ENCODE measurements around the gene BMP2. TPM values are rescaled to one million over a fixed set of nuclear protein-coding genes. Genes with fewer than 3 reads are reported as not detected.

Gene BMP2
- total and polyA plus RNA-seq, 2 of the 4 experiments (the other 2 are of a cell fraction) = 0.18 to 0.21 TPM

- no peak overlapping the region for H2BK20ac ChIP-seq (ENCODE audit: low read depth, low read length)
- no peak overlapping the region for H4K5ac ChIP-seq (ENCODE audit: low read depth, low read length)
- dilution Hi-C loops (cut with HindIII; ENCODE audit: low sequenced_read_pairs, unreplicated experiment) = no loop called here
- H2AFZ ChIP-seq (replicated peaks; ENCODE audit: low read length, poor library complexity) = no peak overlapping the region
- no peak overlapping the region for H3K14ac ChIP-seq (replicated peaks; ENCODE audit: low read depth, low read length)
- TF ChIP-seq RAD21 (IDR thresholded peaks at IDR 0.05; ENCODE audit: low read length) = peak; percentile 37
- TF ChIP-seq, protein P1, sequence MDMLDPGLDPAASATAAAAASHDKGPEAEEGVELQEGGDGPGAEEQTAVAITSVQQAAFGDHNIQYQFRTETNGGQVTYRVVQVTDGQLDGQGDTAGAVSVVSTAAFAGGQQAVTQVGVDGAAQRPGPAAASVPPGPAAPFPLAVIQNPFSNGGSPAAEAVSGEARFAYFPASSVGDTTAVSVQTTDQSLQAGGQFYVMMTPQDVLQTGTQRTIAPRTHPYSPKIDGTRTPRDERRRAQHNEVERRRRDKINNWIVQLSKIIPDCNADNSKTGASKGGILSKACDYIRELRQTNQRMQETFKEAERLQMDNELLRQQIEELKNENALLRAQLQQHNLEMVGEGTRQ (IDR thresholded peaks at IDR 0.05; ENCODE audit: low read depth, low read length) = no peak
- TF ChIP-seq CHD1 (IDR thresholded peaks at IDR 0.05; ENCODE audit: low read depth, low read length) = no peak
- peak; percentile 49 for TF ChIP-seq SMC3 (IDR thresholded peaks at IDR 0.05; ENCODE audit: low read depth, low read length)
- TF ChIP-seq CTCF (conservative IDR thresholded peaks at IDR 0.05; ENCODE audit: low read depth, low read length) = peak; percentile 60
- ATAC-seq (ENCODE audit: low read depth) (no peak), DNase-seq (peak; percentile 61)
- no peak overlapping the region for H3K56ac ChIP-seq (ENCODE audit: extremely low read depth, insufficient read depth, low read length)
- no peak overlapping the region for H3K9ac ChIP-seq (ENCODE audit: low read depth, low read length)
- H2BK15ac ChIP-seq (ENCODE audit: low read depth, low read length) = no peak overlapping the region
- H3K4me2 ChIP-seq (ENCODE audit: low read depth, low read length) = no peak overlapping the region
- H3K4me3 ChIP-seq (ENCODE audit: insufficient read depth, low read depth, low read length) = no peak overlapping the region
- H3K18ac ChIP-seq (ENCODE audit: low read depth, low read length) = no peak overlapping the region
- peaks cover 19% of the 10 kb centered on the region for H3K27me3 ChIP-seq (ENCODE audit: control insufficient read depth, insufficient read depth, low read length)
- no peaks in the 10 kb centered on the region for H3K9me3 ChIP-seq (ENCODE audit: control insufficient read depth, insufficient read depth, low read length)
- H2AK9ac ChIP-seq (replicated peaks; ENCODE audit: low read depth, low read length, poor library complexity) = no peak overlapping the region
- no peak overlapping the region for H4K8ac ChIP-seq (ENCODE audit: low read depth in 2 of 2, low read length in 2 of 2)
- H3K79me1 ChIP-seq (ENCODE audit: low read depth in 1 of 2, low read length in 2 of 2) = peaks cover 0 to 6% of the 10 kb centered on the region in 2 experiments; a peak in 1 of 4 replicates
- H4K20me1 ChIP-seq (ENCODE audit: insufficient read depth, low read length) = peaks cover 10% of the 10 kb centered on the region; the same call in 1 of the 2 replicates
- no peak overlapping the region for H4K91ac ChIP-seq (ENCODE audit: insufficient read depth, low read depth, low read length)
- WGBS, 2 experiments (ENCODE audit: extremely low coverage in 2 of 2, insufficient read length in 1 of 2) = no CpG with 5 or more reads among the region's 6 CpGs
- H3K9me1 ChIP-seq (ENCODE audit: insufficient read depth, low read length) = no peaks in the 10 kb centered on the region
- H3K23ac ChIP-seq (ENCODE audit: low read depth, low read length) = no peak overlapping the region
- H3K36me3 ChIP-seq (ENCODE audit: control insufficient read depth, insufficient read depth, low read length) = no peaks in the 10 kb centered on the region
- ChIA-PET POLR2A (ENCODE audit: unreplicated experiment) (interaction anchor here (1.0 kb wide), 1 partner anchor 11 kb away, joined by 4 read pairs; no protein-coding TSS in a partner anchor), CTCF (interaction anchor here (0.7 to 1.1 kb wide), 6 partner anchors 9 to 625 kb away, joined by 3 to 6 read pairs (median 4); no protein-coding TSS in a partner anchor)
- BruUV-seq (replicated peaks) = no TSS peak
- in situ Hi-C loops (cut with MboI; ENCODE audit: low sequenced_read_pairs) = no loop called here
- H3K27ac ChIP-seq (ENCODE audit: insufficient read depth, low read length) = no peak overlapping the region
- intact Hi-C loops (cut with micrococcal nuclease) = loop anchor here (1.0 to 5.0 kb wide), 8 partner anchors 129 to 1957 kb away; no protein-coding TSS in a partner anchor
- H2AK5ac ChIP-seq (ENCODE audit: low read depth, low read length) = no peak overlapping the region
- H2BK5ac ChIP-seq (ENCODE audit: low read depth, low read length, poor library complexity, severe bottlenecking) = no peak overlapping the region
- no peak overlapping the region for H3K4ac ChIP-seq (ENCODE audit: low read depth, low read length)
- H3K4me1 ChIP-seq (ENCODE audit: control insufficient read depth, insufficient read depth, low read length) = no peaks in the 10 kb centered on the region
- no peak overlapping the region for H2BK120ac ChIP-seq (ENCODE audit: low read depth, low read length)
These were observed 1.9 kb upstream of the BMP2 start for GRCh38 chr20:6765469-6766058.

All from IMR-90 (cell line).